ENCODE results near the gene C1orf35. TPM values are rescaled to one million over a fixed set of nuclear protein-coding genes. Genes with fewer than 3 reads are reported as not detected.

Gene C1orf35
- polyA plus RNA-seq, 3 donors, result 13.4 to 23.6 (median 23.2) TPM

GRCh38 chr1:228062085-228062791, 40.9 kb downstream of the C1orf35 start:
- no peak for DNase-seq (ENCODE audit: extremely low read depth in 1 of 11, low read depth in 9 of 11, low spot score in 4 of 11)

DNA sequence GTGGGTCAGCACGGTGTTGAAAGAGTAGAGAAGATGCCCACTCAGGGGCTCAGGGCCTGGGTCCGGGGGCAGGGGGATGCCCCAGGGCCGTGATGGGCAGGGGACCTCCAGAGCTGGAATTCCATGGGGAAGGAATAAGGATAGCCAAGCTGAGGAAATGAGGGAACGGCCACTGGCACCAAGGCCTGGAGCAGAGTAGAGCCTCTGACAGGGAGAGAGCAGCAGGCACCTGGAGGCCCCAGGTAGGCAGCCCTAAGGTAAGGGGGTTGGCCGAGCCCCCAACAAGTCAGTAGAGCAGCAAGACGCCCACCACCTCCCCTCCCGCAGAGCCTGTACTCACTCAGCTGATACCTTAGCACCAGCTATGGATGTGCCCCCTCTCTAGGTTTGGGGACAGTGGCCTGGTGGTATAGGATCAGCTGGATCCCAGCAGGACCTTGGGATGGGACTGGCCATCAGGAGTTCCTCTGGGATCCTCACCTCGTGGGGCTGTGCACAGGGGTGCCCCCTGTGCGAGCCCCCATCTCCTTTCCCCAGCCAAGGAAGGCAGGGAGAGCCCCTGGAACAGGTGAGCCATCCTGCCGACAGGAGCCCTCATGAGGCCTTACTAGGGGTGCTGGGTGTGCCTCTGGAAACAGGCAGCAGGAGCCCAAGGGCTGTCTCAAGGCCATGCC, 41.6 kb downstream of the C1orf35 start:
- no peak for DNase-seq (ENCODE audit: extremely low read depth in 1 of 11, low read depth in 9 of 11, low spot score in 4 of 11)

DNA sequence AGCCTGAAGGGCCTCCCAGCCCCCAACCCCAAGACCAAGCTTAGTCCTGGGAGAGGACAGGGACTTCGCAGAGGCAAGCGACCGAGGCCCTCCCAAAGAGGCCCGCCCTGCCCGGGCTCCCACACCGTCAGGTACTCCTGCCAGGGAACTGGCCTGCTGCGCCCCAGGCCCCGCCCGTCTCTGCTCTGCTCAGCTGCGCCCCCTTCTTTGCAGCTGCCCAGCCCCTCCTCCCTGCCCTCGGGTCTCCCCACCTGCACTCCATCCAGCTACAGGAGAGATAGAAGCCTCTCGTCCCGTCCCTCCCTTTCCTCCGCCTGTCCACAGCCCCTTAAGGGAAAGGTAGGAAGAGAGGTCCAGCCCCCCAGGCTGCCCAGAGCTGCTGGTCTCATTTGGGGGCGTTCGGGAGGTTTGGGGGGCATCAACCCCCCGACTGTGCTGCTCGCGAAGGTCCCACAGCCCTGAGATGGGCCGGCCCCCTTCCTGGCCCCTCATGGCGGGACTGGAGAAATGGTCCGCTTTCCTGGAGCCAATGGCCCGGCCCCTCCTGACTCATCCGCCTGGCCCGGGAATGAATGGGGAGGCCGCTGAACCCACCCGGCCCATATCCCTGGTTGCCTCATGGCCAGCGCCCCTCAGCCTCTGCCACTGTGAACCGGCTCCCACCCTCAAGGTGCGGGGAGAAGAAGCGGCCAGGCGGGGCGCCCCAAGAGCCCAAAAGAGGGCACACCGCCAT, 42.5 kb downstream of the C1orf35 start:
- no peak for DNase-seq (ENCODE audit: extremely low read depth in 1 of 11, low read depth in 9 of 11, low spot score in 4 of 11)

DNA sequence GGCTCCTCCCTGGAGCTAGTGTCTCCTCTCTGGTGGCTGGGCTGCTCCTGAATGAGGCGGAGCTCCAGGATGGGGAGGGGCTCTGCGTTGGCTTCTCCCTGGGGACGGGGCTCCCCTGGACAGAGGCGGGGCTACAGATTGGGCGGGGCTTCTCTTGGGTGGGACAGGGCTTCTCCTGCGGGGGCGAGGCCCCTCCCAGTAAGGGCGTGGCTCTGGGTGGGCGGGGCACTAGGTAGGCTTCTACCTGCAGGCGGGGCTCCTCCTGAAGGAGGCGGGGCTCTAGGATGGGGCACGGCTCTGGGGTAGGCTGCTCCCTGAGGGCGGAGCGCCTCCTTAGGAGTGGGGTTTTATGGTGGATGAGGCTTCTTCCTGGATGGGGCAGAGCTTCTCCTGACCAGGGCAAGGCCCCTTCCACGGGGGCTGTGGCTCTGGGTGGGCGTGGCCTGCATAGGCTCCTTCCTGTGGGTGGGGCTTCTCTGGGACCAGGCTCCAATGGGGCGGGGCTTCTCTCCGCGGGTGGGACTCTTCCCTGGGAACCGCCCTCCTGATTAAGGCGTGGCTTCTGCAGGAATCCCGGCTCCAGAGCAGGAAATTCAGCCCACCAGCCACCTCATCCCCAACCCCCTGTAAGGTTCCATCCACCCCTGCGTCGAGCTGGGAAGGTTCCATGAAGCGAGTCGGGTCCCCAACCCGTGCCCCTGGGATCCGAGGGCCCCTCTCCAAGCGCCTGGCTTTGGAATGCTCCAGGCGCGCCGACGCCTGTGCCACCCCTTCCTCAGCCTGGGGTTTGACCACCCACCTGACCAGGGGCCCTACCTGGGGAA, 43.3 kb downstream of the C1orf35 start:
- DNase-seq (ENCODE audit: extremely low read depth in 1 of 11, low read depth in 9 of 11, low spot score in 4 of 11), result peak in 3 of 11 donors; percentile 34 to 56 (median 40)

GRCh38 chr1:228058949-228059633, 44.0 kb downstream of the C1orf35 start:
- peak in 1 of 11 donors; percentile 14 for DNase-seq (ENCODE audit: extremely low read depth in 1 of 11, low read depth in 9 of 11, low spot score in 4 of 11)

GRCh38 chr1:228058172-228058948, 44.8 kb downstream of the C1orf35 start:
- DNase-seq (ENCODE audit: extremely low read depth in 1 of 11, low read depth in 9 of 11, low spot score in 4 of 11), result no peak

Other genes starting within 250 kb of the C1orf35 start
- gene WNT9A, start 155.4 kb downstream of the C1orf35 start, polyA plus RNA-seq (ENCODE audit: insufficient read length in 3 of 3), result 1 to 10 TPM; 1.2 to 1.9 (median 1.7) TPM
- under 1 TPM; 0.16 to 0.47 (median 0.32) TPM for gene WNT3A, start 96.3 kb downstream of the C1orf35 start, polyA plus RNA-seq (ENCODE audit: insufficient read length in 3 of 3)
- gene ARF1, start 20.6 kb downstream of the C1orf35 start, polyA plus RNA-seq (ENCODE audit: insufficient read length in 3 of 3), result 100 to 1,000 TPM; 276 to 380 (median 348) TPM
- gene MRPL55, start 6.0 kb upstream of the C1orf35 start, polyA plus RNA-seq (ENCODE audit: insufficient read length in 3 of 3), result 10 to 100 TPM; 34.2 to 54.4 (median 48.6) TPM
- 100 to 1,000 TPM in 2 of 3 donors, 10 to 100 TPM in 1; 94.9 to 186 (median 154) TPM for gene GUK1, start 37.0 kb upstream of the C1orf35 start, polyA plus RNA-seq (ENCODE audit: insufficient read length in 3 of 3)
- gene GJC2, start 46.6 kb upstream of the C1orf35 start, polyA plus RNA-seq (ENCODE audit: insufficient read length in 3 of 3), result 1 to 10 TPM in 2 of 3 donors, under 1 TPM in 1; 0.56 to 1.1 (median 1.0) TPM
- 1 to 10 TPM; 4.3 to 7.7 (median 5.5) TPM for gene IBA57, start 62.5 kb upstream of the C1orf35 start, polyA plus RNA-seq (ENCODE audit: insufficient read length in 3 of 3)
- gene OBSCN, start 104.7 kb upstream of the C1orf35 start, polyA plus RNA-seq (ENCODE audit: insufficient read length in 3 of 3), result 10 to 100 TPM; 31.3 to 43.8 (median 35.6) TPM

All from renal cortex interstitium (tissue), 11 donors.